GM12864 (cell line): ENCODE measurements around the gene HSPA12B.
A peak's percentile ranks its signal among the peaks of the same experiment; 100 is the strongest.

ENCODE experiments used
- DNase-seq: peaks from one replicate; pipeline ENCODE4 v3.0.0-alpha.2; 2011; ENCODE audit warnings: low read depth
- H3K4me3 ChIP-seq: 2 replicates; pipeline ENCODE4 v1.5.1; 2011; ENCODE audit warnings: mild to moderate bottlenecking, low read depth, low read length, control low read depth
- CTCF ChIP-seq: IDR thresholded peaks from 2 replicates; pipeline ENCODE4 v1.5.1; 2011; ENCODE audit warnings: low read depth, mild to moderate bottlenecking, moderate library complexity, low read length, control low read depth, inconsistent platforms; ENCODE audit errors: missing control alignments

Gene HSPA12B

DNA sequence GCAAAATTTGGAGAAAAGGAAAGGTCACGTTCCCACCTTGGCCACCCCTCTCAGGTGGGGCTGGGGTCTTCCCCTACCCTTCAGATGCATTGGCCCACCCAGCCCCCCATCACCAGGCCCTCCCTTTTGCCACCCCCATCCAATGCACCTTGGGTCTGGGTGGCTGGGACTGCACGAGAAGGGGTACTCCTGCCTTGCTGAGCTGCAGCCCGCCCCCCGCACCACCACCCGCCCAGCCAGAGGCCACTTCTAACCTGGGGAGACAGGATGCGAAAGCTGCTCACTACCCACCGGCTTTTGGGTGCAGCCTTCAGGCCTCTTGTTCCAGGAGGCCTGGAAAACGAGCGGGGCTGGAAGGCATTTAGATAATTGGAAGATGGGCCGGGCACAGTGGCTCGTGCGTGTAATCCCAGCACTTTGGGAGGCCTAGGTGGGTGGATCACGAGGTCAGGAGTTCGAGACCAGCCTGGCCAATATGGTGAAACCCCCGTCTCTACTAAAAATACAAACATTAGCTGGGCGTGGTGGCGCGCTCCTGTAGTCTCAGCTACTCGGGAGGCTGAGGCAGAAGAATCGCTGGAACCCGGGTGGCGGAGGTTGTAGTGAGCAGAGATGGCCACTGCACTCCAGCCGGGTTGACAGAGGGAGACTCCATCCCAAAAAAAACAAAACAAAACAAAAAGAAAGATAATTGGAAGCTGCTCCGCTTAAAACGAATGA is 62.4 kb downstream of the HSPA12B start:
- no peak for DNase-seq
- no peak for TF ChIP-seq CTCF
- H3K4me3 ChIP-seq, result peak overlapping the region; percentile 80

DNA sequence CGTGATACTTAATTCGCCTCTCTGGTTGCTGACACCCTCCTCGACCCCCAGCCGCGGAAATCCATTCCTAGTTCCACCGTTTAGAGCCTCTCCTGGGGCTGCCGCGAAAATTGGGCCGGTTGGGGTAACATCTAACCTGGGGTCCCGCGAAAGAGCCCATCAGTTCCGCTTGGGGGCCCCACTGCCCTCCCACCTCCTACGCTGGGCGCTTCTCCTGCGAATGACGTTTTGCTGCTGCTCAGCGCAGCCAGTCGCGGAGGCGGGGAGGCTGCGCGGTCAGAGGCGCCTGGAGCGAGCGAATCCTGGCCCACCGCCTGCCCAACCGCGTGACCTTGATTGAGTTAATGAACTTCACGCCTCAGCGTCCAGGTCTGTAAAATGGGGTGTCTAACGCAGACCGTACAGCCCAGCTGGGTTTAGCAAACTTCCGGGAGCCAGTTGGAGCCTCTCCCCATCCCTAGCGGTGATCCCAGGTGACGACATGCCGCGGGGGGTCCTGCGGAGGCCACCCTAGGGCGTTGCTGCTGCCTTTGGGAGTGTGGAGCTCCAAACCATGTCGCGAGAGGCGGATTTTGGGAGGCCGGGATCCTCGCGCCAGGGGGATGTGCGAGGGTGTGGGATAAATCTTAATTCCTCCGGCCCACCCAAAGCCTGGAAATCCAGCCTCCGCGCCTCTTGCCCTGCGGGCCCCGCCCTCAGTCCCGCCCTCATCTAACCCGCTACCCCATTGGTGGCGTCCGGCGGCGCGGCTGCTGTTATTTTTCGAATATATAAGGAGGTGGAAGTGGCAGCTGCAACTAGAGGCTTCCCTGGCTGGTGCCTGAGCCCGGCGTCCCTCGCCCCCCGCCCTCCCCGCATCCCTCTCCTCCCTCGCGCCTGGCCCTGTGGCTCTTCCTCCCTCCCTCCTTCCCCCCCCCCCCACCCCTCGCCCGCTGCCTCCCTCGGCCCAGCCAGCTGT is 63.3 kb downstream of the HSPA12B start, which contains the start of gene CDC25B:
Gene CDC25B, plus strand, starts transcription at position 800 of the 958 bp plus-strand sequence. CDS start 222 bp downstream, outside the sequence.
- peak within 1 kb of the TSS; percentile 80 for H3K4me3 ChIP-seq
- peak; percentile 58 for TF ChIP-seq CTCF
- no peak for DNase-seq

GRCh38 chr20:3796477-3797225 is 64.2 kb downstream of the HSPA12B start:
- TF ChIP-seq CTCF, result no peak
- DNase-seq, result no peak
- H3K4me3 ChIP-seq, result peak overlapping the region; percentile 80

GRCh38 chr20:3797226-3797545 is 64.7 kb downstream of the HSPA12B start:
- H3K4me3 ChIP-seq, result peak overlapping the region; percentile 80
- DNase-seq, result no peak
- no peak for TF ChIP-seq CTCF

DNA sequence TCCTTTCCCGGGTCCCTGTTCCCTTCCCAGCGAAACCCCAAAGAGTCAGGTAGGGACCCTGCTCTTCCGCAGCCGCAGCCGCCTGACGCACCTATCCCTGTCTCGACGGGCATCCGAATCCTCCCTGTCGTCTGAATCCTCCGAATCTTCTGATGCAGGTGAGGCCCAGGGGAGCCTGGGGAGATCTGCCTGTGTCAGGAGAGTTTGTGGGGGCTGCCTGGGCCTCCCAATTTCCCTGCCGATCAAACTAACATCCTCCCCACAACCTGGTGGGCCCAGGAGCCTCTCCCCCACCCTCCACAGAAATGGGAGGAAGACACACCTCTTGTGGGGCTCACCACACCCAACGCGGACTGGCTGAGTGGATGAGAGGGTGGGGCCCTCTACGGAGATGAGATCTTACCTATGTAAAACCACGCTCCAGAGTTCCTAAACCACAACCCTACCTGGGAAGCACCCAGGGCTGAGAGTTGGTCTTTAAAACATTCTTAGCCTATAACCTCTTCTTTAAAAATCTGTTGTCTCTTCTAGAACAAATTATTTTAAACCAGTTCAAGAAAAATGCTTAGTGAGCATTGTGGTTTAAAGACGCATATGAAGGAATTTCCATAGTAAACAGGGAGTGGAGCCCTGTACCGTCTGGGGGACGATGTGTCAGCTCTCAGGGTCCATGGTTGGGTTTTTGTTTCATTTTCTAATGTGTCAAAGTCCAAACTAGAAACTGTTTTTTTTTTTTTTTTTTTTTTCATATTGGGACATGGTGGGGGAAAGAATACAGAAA is 65.3 kb downstream of the HSPA12B start:
- no peak for DNase-seq

More for the DNA sequence above, 65.3 kb downstream of the HSPA12B start:
- TF ChIP-seq CTCF, result no peak
- peak overlapping the region; percentile 80 for H3K4me3 ChIP-seq
